Epithelial cell of umbilical artery (primary cell): Measurements from ENCODE around the gene PCDHGA10. TPM values are rescaled to one million over a fixed set of nuclear protein-coding genes. Genes with fewer than 3 reads are reported as not detected.

Experiments used
- total RNA-seq: library from RNA; depleted of rRNA; stranded (reverse); fragments of >200 nt; gene quantifications from 2 replicates; pipeline ENCODE4 v1.2.3, GENCODE V29; 2014

The PCDHGA10 gene
- total RNA-seq, result 2.3 TPM in 2 replicates

DNA sequence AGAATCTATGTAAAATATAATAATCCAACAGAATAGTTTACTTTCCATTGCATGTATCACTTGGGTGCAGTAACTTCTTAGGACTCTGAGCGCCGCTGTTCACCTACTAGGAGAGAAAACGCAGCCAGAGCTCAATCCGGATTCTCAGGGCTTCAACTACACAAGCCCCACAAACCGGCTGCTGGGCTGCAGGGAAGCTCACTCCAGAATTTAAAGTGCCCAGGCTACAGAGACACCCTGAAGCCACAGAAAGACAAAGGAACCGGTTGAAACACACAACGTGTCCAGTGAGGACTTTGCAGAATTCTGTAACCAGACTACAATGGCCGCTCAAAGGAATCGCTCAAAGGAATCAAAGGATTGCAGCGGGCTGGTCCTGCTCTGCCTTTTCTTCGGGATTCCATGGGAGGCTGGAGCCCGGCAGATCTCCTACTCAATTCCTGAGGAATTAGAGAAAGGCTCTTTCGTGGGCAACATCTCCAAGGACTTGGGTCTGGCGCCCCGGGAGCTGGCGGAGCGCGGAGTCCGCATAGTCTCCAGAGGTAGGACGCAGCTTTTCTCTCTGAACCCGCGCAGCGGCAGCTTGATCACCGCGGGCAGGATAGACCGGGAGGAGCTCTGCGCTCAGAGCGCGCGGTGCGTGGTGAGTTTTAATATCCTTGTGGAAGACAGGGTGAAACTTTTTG lies at the start of gene PCDHGA10:
TSS of gene PCDHGA10 (plus strand) at position 134 of the 686 bp plus-strand sequence. CDS start at position 323, 189 bp downstream.

DNA sequence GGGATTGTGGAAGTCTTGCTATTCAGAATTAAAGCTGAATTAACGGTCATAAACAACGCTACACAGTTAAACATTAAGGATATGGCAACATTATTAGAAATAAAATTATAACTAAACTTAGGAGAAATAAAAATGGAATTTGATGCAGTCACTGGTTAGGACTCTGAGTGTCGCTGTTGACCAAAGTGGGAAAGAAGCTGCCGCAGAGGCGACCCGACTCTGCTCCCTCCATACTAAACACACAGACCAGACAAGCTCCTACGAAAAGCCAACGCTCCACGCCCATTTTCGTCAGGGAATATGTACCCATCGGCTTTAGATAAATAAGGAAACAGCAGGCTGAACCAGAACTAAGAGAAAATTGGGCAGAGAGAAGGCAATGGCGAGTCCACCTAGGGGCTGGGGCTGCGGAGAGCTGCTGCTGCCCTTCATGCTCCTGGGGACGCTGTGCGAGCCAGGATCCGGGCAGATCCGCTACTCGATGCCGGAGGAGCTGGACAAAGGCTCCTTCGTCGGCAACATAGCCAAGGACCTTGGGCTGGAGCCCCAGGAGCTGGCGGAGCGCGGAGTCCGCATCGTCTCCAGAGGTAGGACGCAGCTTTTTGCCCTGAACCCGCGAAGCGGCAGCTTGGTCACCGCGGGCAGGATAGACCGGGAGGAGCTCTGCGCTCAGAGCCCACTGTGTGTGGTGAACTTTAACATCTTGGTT lies 48.7 kb upstream of the PCDHGA10 start, which contains the start of gene PCDHGA5:
TSS of gene PCDHGA5 (plus strand) at position 211 of the 709 bp plus-strand sequence. CDS start at position 380, 169 bp downstream.

DNA sequence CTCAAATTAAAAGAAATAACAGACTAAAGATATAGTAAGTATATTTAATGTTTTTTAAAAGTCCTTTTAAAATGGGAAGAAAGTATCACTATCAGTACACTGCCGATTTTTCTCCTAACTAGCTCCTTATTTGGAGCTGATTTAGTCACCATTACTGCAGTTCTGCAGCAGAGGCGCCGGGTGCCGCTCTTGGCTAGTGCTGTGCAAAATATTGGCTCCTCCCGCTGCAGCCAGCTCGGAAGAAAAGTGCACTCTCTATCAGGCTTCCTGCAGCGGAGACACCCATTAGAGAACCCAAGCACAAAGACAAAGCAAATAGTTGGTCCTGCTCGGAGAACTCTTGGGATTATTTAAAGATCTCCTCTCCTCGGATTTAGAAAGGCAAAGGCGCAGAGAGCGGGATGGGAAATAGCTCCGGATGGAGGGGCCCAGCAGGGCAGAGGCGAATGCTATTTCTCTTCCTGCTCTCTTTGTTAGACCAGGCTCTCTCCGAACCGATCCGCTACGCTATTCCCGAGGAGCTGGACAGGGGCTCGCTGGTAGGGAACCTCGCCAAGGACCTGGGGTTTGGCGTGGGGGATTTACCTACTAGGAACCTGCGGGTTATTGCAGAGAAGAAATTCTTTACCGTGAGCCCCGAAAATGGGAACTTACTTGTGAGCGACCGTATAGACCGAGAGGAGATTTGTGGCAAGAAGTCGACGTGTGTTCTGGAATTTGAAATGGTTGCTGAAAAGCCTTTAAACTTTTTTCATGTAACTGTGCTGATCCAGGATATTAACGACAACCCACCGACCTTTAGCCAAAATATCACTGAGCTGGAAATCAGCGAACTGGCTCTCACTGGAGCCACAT lies 42.6 kb upstream of the PCDHGA10 start, which contains the start of gene PCDHGB3:
TSS of gene PCDHGB3 (plus strand) at position 249 of the 855 bp plus-strand sequence. CDS start at position 402, 153 bp downstream.

DNA sequence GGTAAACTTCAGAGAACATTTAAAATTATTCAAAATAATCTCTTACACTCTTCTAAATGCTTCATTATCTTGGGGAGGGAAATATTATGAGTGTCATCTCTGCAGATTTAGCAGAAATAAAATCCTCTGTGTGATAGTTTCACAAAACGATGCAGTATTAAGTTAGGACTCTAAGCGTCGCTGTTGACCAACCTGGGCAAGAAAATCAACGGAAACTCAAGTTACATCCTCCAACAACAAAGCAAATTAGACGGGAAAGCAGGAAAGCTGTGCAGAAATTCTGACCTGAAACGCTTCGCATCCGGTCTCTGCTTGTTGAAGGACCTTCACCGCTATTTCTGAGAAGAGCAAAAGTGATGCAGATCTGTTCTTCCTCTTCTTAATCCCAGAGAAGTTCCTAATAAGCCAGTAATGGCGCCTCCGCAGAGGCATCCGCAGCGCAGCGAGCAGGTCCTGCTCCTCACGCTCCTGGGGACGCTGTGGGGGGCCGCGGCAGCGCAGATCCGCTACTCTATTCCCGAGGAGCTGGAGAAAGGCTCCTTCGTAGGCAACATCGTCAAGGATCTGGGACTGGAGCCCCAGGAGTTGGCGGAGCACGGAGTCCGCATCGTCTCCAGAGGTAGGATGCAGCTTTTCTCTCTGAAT lies 39.0 kb upstream of the PCDHGA10 start, which contains the start of gene PCDHGA6:
TSS of gene PCDHGA6 (plus strand) at position 219 of the 645 bp plus-strand sequence. CDS start at position 412, 193 bp downstream.

DNA sequence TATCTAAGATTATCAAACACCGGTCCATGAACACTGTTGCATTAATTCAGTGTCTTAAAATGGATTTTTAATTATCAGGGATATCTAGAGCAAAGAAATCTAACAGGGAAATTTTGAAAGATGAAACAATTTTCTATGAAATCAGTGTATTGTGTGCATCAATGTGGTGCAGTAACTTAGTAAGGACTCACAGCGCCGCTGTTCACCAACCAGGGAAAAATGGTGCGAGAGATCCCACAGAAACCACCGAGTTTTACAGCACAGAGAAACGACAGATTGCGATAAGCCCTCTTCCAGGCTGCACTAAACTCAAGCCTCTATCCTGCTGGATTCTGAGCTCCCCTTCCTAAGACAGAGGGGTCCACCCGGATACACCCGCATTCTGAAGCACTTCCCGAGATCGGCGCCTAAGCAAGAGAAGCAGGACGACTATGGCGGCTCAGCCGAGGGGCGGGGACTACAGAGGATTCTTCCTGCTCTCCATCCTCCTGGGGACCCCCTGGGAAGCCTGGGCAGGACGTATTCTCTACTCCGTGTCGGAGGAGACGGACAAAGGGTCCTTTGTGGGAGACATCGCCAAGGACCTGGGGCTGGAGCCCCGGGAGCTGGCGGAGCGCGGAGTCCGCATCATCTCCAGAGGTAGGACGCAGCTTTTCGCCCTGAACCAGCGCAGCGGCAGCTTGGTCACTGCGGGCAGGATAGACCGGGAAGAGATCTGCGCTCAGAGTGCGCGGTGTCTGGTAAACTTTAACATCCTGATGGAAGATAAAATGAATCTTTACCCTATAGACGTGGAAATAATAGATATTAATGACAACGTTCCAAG lies 30.1 kb upstream of the PCDHGA10 start, which contains the start of gene PCDHGA7:
TSS of gene PCDHGA7 (plus strand) at position 274 of the 826 bp plus-strand sequence. CDS start at position 432, 158 bp downstream.

DNA sequence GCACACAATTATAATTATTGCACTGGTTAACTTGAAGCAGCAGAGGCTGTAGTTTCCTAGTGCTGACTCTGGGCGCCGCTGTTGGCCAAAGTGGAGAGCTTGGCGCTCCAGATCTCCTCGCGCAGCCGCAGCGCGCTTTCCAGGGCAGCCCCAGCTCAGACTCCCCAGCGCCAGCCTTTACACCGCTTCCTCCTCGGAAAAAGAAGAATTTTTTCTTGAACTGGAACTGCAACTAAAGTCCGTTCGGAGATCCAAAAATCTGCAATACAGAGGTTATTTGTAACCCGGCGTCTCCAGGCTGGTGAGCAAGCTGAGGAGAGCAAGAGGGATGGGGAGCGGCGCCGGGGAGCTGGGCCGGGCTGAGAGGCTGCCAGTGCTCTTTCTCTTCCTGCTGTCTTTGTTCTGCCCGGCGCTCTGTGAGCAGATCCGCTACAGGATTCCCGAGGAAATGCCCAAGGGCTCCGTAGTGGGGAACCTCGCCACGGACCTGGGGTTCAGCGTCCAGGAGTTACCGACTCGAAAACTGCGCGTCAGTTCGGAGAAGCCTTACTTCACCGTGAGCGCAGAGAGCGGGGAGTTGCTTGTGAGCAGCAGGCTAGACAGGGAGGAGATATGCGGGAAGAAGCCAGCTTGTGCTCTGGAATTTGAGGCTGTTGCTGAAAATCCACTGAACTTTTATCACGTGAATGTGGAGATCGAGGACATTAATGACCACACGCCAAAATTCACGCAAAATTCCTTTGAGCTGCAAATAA lies 25.1 kb upstream of the PCDHGA10 start, which contains the start of gene PCDHGB4:
TSS of gene PCDHGB4 (plus strand) at position 142 of the 755 bp plus-strand sequence. CDS start at position 329, 187 bp downstream.

DNA sequence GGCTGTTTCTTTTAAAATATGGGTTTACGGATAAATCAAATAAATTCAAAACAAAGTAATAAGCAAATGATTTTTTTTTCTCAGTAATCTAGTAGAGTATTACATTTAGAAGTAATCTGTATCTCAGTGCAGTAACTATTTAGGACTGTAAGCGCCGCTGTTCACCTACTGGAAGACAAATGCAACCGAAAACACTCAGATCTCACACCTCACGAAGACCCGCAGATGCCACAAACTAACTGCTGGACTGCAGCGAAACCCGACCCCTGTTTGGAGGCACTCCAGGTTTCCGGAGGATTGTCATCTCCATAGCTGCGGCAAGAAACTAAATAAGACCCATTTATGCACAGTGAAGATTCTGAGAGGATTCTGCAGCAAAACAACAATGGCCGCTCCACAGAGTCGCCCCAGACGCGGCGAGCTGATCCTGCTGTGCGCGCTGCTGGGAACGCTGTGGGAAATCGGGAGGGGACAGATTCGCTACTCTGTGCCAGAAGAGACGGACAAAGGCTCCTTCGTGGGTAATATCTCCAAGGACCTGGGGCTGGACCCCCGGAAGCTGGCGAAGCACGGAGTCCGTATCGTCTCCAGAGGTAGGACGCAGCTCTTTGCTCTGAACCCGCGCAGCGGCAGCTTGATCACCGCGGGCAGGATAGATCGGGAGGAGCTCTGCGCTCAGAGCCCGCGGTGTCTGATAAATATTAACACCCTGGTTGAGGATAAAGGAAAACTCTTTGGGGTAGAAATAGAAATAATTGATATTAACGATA lies 20.2 kb upstream of the PCDHGA10 start, which contains the start of gene PCDHGA8:
TSS of gene PCDHGA8 (plus strand) at position 205 of the 770 bp plus-strand sequence. CDS start at position 386, 181 bp downstream.

DNA sequence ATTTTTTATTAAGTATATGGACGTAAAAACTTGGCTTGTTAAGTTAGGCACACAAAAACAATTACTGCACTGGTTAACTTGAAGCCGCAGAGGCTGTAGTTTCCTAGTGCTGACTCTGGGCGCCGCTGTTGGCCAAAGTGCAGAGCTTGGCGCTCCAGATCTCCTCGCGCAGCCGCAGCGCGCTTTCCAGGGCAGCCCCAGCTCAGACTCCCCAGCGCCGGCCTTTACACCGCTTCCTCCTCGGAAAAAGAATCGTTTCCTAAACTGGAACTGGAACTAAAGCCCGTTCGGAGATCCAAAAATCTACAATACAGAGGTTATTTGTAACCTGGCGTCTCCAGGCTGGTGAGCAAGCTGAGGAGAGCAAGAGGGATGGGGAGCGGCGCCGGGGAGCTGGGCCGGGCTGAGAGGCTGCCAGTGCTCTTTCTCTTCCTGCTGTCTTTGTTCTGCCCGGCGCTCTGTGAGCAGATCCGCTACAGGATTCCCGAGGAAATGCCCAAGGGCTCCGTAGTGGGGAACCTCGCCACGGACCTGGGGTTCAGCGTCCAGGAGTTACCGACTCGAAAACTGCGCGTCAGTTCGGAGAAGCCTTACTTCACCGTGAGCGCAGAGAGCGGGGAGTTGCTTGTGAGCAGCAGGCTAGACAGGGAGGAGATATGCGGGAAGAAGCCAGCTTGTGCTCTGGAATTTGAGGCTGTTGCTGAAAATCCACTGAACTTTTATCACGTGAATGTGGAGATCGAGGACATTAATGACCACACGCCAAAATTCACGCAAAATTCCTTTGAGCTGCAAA lies 14.8 kb upstream of the PCDHGA10 start, which contains the start of gene PCDHGB5:
TSS of gene PCDHGB5 (plus strand) at position 192 of the 796 bp plus-strand sequence. CDS start at position 373, 181 bp downstream.

DNA sequence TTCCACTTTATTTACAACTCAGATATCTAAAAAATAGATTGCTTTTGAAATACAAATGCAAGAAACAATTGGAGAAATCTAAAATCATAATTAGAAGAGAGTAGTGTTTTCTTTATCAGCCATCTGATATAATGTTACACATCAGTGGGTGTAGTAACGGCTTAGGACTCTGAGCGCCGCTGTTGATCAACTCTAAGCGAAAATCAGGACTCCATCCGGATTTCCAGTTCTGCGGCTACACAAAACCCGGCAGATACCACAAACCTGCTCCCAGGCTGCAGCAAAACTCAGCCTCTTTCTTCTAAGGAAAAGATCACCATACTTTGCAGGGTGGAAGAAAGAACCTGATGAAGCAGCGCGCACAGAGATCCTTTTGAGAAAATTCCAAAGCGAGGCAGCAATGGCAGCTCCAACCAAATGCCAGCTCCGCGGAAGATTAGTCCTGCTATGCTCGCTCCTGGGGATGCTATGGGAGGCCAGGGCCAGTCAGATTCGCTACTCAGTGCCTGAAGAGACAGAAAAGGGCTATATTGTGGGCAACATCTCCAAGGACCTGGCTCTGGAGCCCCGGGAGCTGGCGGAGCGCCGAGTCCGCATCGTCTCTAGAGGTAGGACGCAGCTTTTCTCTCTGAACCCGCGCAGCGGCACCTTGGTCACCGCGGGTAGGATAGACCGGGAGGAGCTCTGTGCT lies 10.1 kb upstream of the PCDHGA10 start, which contains the start of gene PCDHGA9:
TSS of gene PCDHGA9 (plus strand) at position 226 of the 691 bp plus-strand sequence. CDS start at position 401, 175 bp downstream.

DNA sequence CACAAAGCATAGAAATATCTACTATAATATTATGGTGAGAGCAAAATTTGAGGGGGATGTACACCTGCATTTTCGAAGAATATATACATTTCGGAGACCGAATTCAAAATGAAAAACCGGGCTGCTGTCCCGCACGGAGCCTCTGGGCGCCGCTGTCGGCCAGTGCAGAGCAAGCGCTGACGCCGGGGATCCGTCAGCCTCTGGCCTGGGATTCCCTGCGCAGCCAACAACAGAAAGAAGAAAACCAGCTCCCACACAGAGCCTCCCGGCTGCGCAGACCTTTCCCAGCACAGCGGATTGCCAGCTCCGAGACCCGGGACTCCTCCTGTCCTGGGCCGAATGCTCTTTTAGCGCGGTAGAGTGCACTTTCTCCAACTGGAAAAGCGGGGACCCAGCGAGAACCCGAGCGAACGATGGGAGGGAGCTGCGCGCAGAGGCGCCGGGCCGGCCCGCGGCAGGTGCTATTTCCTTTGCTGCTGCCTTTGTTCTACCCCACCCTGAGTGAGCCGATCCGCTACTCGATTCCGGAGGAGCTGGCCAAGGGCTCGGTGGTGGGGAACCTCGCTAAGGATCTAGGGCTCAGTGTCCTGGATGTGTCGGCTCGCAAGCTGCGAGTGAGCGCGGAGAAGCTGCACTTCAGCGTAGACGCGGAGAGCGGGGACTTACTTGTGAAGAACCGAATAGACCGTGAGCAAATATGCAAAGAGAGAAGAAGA lies 4.8 kb upstream of the PCDHGA10 start, which contains the start of gene PCDHGB6:
TSS of gene PCDHGB6 (plus strand) at position 232 of the 716 bp plus-strand sequence. CDS start at position 414, 182 bp downstream.

DNA sequence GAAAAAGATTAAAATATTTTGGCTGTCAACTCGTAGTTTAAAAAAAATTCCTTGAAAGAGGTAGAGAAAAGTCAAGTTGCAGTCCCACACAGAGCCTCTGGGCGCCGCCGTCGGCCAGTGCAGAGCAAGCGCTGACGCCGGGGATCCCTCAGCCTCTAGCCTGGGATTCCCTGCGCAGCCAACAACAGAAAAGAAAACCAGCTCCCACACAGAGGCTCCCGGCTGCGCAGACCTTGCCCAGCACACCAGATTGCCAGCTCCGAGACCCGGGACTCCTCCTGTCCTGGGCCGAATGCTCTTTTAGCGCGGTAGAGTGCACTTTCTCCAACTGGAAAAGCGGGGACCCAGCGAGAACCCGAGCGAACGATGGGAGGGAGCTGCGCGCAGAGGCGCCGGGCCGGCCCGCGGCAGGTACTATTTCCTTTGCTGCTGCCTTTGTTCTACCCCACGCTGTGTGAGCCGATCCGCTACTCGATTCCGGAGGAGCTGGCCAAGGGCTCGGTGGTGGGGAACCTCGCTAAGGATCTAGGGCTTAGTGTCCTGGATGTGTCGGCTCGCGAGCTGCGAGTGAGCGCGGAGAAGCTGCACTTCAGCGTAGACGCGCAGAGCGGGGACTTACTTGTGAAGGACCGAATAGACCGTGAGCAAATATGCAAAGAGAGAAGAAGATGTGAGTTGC lies 4.8 kb downstream of the PCDHGA10 start, which contains the start of gene PCDHGB7:
TSS of gene PCDHGB7 (plus strand) at position 184 of the 679 bp plus-strand sequence. CDS start at position 367, 183 bp downstream.

DNA sequence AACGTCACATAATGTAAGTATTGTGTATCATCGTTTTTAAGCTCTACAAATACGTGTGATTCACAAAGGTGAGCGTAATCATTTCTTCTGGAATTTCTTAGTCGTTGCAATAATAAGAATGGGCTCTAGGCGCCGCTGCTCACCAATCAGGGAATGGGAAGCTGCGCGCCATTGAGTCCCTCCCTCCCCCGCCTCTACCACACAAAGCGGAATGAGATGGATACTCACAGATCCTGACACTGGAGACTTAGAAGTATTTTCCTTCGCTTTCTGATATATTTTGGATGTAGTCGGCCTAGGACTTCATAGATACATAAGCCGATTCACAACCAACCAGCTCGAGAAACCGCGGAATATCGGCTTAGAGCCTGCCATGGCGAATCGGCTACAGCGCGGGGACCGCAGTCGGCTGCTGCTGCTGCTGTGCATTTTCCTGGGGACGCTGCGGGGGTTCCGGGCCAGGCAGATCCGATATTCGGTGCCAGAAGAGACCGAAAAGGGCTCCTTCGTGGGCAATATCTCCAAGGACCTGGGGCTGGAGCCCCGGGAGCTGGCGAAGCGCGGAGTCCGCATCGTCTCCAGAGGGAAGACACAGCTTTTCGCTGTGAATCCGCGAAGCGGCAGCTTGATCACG lies 8.2 kb downstream of the PCDHGA10 start, which contains the start of gene PCDHGA11:
TSS of gene PCDHGA11 (plus strand) at position 197 of the 634 bp plus-strand sequence. CDS start at position 374, 177 bp downstream.

DNA sequence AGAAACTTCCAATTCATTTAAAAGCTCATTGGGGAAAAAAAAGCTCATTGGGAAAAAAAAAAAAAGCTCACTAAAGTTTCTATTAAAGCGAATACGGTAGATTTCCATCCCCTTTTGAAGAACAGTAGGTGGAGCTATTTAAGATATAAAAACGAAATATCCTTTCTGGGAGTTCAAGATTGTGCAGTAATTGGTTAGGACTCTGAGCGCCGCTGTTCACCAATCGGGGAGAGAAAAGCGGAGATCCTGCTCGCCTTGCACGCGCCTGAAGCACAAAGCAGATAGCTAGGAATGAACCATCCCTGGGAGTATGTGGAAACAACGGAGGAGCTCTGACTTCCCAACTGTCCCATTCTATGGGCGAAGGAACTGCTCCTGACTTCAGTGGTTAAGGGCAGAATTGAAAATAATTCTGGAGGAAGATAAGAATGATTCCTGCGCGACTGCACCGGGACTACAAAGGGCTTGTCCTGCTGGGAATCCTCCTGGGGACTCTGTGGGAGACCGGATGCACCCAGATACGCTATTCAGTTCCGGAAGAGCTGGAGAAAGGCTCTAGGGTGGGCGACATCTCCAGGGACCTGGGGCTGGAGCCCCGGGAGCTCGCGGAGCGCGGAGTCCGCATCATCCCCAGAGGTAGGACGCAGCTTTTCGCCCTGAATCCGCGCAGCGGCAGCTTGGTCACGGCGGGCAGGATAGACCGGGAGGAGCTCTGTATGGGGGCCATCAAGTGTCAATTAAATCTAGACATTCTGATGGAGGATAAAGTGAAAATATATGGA lies 17.7 kb downstream of the PCDHGA10 start, which contains the start of gene PCDHGA12:
TSS of gene PCDHGA12 (plus strand) at position 176 of the 782 bp plus-strand sequence. CDS start at position 429, 253 bp downstream.

